PFSK-1 (cell line): ENCODE results near the gene PTPRH.

Source experiments
- FOXP2 ChIP-seq: optimal IDR thresholded peaks from 2 replicates; pipeline ENCODE3; 2011; ENCODE audit warnings: borderline replicate concordance, control low read depth, inconsistent platforms; ENCODE audit not compliant: insufficient read depth; ENCODE audit errors: extremely low read length, extremely low read depth
- POLR2AphosphoS5 ChIP-seq: IDR thresholded peaks from 2 replicates; pipeline ENCODE4 v1.6.1; 2012; ENCODE audit warnings: low read depth, mild to moderate bottlenecking, control low read depth, low read length, moderate library complexity
- REST ChIP-seq, 2 experiments: IDR thresholded peaks; 2 replicates each; pipeline versions ENCODE4 v1.6.1 to v1.8.0; 2011 to 2012; ENCODE audit warnings: low read depth in 2 of 2, low read length in 2 of 2, control low read depth in 1 of 2, inconsistent platforms in 1 of 2, mild to moderate bottlenecking in 1 of 2, moderate library complexity in 1 of 2; ENCODE audit not compliant: insufficient read depth in 1 of 2
- SIN3A ChIP-seq: IDR thresholded peaks from 2 replicates; pipeline ENCODE4 v1.6.1; 2012; ENCODE audit warnings: mild to moderate bottlenecking, low read length, moderate library complexity, borderline replicate concordance; ENCODE audit not compliant: insufficient read depth
- TAF1 ChIP-seq: IDR thresholded peaks from 2 replicates; pipeline ENCODE4 v1.6.1; 2012; ENCODE audit warnings: low read length, control low read depth, borderline replicate concordance; ENCODE audit not compliant: insufficient read depth

PTPRH gene

GRCh38 chr19:55248704-55249103, 39.4 kb upstream of the PTPRH start:
- TF ChIP-seq TAF1 (no peak), POLR2AphosphoS5 (no peak), SIN3A (no peak), REST (IDR thresholded peaks at IDR 0.05; ENCODE audit: insufficient read depth in 1 of 2, low read depth in 2 of 2, low read length in 2 of 2) (no peak), FOXP2 (no peak)

- no peak for TF ChIP-seq TAF1
- no peak for TF ChIP-seq POLR2AphosphoS5
- TF ChIP-seq SIN3A = no peak
- TF ChIP-seq FOXP2 = no peak
- no peak for TF ChIP-seq REST (IDR thresholded peaks at IDR 0.05; ENCODE audit: insufficient read depth in 1 of 2, low read depth in 2 of 2, low read length in 2 of 2)
These were observed 38.9 kb upstream of the PTPRH start for GRCh38 chr19:55248166-55248675.

DNA sequence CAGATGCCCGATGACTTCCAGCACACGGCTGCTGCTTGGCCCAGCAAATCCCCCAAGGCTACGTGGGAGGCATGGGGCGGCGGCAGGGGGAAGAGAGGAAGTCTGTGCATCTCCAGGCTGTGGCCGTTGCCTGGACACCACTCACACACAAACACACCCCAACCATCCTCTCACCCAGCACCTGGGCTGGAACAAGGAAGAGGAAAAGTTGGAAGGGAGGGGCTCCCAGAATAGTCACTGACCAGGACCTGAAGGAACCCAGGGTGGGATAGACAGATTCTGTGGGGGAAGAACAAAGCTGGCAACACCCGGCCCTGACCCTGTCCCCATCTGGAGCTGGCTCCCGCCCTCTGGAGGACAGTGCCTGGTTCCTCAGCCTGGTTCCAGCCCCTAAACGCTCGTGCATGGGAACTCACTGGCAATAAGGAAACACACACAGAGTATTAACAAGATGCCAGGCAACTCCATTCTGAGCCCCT, 38.4 kb upstream of the PTPRH start:
- TF ChIP-seq SIN3A = no peak; the same call in 1 of the 2 replicates
- TF ChIP-seq TAF1 = no peak
- TF ChIP-seq FOXP2 = peak; percentile 16
- TF ChIP-seq REST (IDR thresholded peaks at IDR 0.05; ENCODE audit: insufficient read depth in 1 of 2, low read depth in 2 of 2, low read length in 2 of 2) = no peak

DNA sequence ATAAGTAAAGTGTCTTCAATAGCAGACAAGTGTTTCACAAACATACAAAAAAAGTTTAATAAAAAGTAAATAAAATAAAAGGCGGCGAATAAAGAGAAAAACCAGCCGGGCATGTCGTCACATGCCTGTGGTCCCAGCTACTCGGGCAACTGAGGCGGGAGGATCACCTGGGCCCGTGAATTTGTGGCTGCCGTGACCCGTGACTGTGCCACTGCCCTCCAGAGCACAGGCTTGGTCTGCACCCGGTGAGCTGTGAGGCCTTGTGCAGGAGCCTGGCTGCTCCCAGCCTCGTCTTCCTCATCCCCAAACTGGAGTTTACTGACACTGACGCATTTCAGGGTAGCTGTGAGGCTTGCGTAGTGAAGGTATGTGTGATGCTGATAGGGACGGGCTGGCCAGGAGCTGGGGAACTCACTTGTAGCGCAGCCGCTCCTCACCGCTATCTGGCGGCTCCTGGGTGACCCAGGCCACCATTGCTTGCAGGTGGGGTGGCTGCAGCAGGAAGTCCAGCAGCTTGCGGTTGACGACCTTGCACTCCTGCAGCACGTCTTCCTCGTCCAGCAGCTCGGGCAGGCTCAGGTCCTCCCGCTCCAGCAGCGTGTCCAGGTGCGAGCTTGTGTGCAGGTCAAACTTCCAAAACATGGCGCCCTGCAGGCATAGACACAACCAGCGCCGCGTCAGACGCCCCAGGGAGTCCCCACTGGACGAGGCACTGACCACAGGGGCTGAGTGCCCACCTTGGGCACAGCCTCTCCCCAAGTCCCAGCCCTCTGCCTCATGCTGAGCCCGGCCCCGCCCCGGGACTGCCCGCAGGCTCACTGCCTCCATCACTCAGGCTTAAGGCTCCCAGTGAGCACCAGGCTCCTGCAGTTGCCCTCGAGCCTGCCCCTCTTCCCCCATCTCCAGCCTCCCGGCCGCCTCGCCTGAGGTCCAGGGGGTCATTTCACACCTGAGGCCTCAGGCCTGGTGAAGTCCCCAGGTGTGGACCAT, 37.5 kb upstream of the PTPRH start:
- TF ChIP-seq TAF1 (no peak), SIN3A (no peak), FOXP2 (no peak), REST (IDR thresholded peaks at IDR 0.05; ENCODE audit: insufficient read depth in 1 of 2, low read depth in 2 of 2, low read length in 2 of 2) (no peak)
